HCT116 (cell line): ENCODE results near the gene BDH1. TPM values are rescaled to one million over a fixed set of nuclear protein-coding genes. Genes with fewer than 3 reads are reported as not detected.

Experiments
- ATAC-seq: fragments of 200-7000 bp; cut with Tn5 transposase; 2 replicates; pipeline ENCODE4 v1.9.1; 2020; ENCODE audit warnings: mild to moderate bottlenecking, moderate library complexity
- BruUV-seq: library from RNA; stranded (reverse); fragments of 400-500 nt; replicated peaks from 2 replicates; lab custom pipeline; 2021; lab: Mats Ljungman, UMichigan
- CTCF ChIA-PET: fragments of 300-600 bp; sonication (Branson Sonifier 250); formaldehyde crosslinking; loops from one replicate; lab custom pipeline; 2021; ENCODE audit warnings: antibody characterized with exemption; lab: Charles Lee
- POLR2A ChIA-PET: fragments of 300-600, 350-600 bp; sonication (Branson Sonifier 250); formaldehyde crosslinking; loops from one replicate; lab custom pipeline; 2021; ENCODE audit warnings: antibody characterized with exemption; lab: Charles Lee
- RAD21 ChIA-PET, 2 experiments: fragments of 300-600 bp; sonication (Branson Sonifier 250); formaldehyde crosslinking; loops; one replicate each; lab custom pipeline; 2023; ENCODE audit warnings: low total read pairs in 2 of 2; ENCODE audit not compliant: uncharacterized antibody in 2 of 2, unreplicated experiment in 2 of 2, low non-redundant PET in 1 of 2; lab: Charles Lee
- DNase-seq: peaks from one replicate; pipeline ENCODE4 v3.0.0-alpha.2; 2010; ENCODE audit warnings: low read depth, low spot score
- H2AFZ ChIP-seq: fragments of 200-600 bp; shearing (Covaris generic), sonication (generic); 2 replicates; pipeline ENCODE4 v1.6.1; 2017; ENCODE audit warnings: low read depth, mixed run types, mixed read lengths, antibody characterized with exemption, low read length; ENCODE audit not compliant: poor library complexity, severe bottlenecking
- H3K27ac ChIP-seq: 2 replicates; pipeline ENCODE4 v1.5.1; 2012; ENCODE audit warnings: low read depth, low read length
- H3K27me3 ChIP-seq: fragments of 200-600 bp; sonication (generic); 2 replicates; pipeline ENCODE4 v1.6.1; 2016; ENCODE audit warnings: mixed run types, low read length, mixed read lengths; ENCODE audit not compliant: insufficient read depth
- H3K36me3 ChIP-seq, 2 experiments: fragments of 200-500 bp in 1 of 2; fragments of 200-600 bp in 1 of 2; sonication (Bioruptor generic) in 1 of 2; sonication (generic) in 1 of 2; 2 replicates each; pipeline versions ENCODE4 v1.5.1 to v1.6.1; 2014 to 2016; ENCODE audit warnings: low read length in 2 of 2, inconsistent platforms in 1 of 2, mixed read lengths in 1 of 2, mixed run types in 1 of 2; ENCODE audit not compliant: insufficient read depth in 2 of 2, control insufficient read depth in 1 of 2
- H3K4me1 ChIP-seq, 2 experiments: fragments of 200-600 bp in 1 of 2; sonication (generic) in 1 of 2; 2 replicates each; pipeline versions ENCODE4 v1.5.1 to v1.6.1; 2012 to 2017; ENCODE audit warnings: low read length in 2 of 2, inconsistent platforms in 1 of 2, mild to moderate bottlenecking in 1 of 2, mixed read lengths in 1 of 2, mixed run types in 1 of 2, moderate library complexity in 1 of 2; ENCODE audit not compliant: insufficient read depth in 2 of 2, control insufficient read depth in 1 of 2
- H3K4me2 ChIP-seq: fragments of 200-600 bp; sonication (generic); 2 replicates; pipeline ENCODE4 v1.6.1; 2017; ENCODE audit warnings: mixed run types, low read length, mixed read lengths
- H3K4me3 ChIP-seq, 2 experiments: fragments of 200-600 bp in 1 of 2; sonication (generic) in 1 of 2; replicated peaks in 1 of 2; 2 replicates each; pipeline ENCODE4 v1.5.1; 2011 to 2016; ENCODE audit warnings: low read length in 2 of 2, control low read depth in 1 of 2, low read depth in 1 of 2, mild to moderate bottlenecking in 1 of 2, mixed read lengths in 1 of 2, mixed run types in 1 of 2
- H3K79me2 ChIP-seq: fragments of 200-600 bp; sonication (generic); 2 replicates; pipeline ENCODE4 v1.6.1; 2017; ENCODE audit warnings: mild to moderate bottlenecking, mixed run types, low read length, moderate library complexity, mixed read lengths; ENCODE audit not compliant: insufficient read depth
- H3K9ac ChIP-seq: fragments of 200-600 bp; sonication (generic); 2 replicates; pipeline ENCODE4 v1.6.1; 2016; ENCODE audit warnings: low read length, mixed read lengths
- H3K9me2 ChIP-seq: fragments of 200-600 bp; sonication (generic), shearing (Covaris generic); 2 replicates; pipeline ENCODE4 v1.6.1; 2017; ENCODE audit warnings: mixed run types, mild to moderate bottlenecking, moderate library complexity; ENCODE audit not compliant: insufficient read depth
- H3K9me3 ChIP-seq, 2 experiments: fragments of 200-500 bp in 1 of 2; fragments of 200-600 bp in 1 of 2; sonication (Bioruptor generic) in 1 of 2; sonication (generic) in 1 of 2; 2 replicates each; pipeline ENCODE4 v1.6.1; 2014 to 2017; ENCODE audit warnings: low read length in 2 of 2, mixed read lengths in 2 of 2, inconsistent platforms in 1 of 2, low read depth in 1 of 2, mild to moderate bottlenecking in 1 of 2, mixed run types in 1 of 2, moderate library complexity in 1 of 2; ENCODE audit not compliant: control insufficient read depth in 1 of 2, insufficient read depth in 1 of 2
- H4K20me1 ChIP-seq: fragments of 200-600 bp; sonication (generic), shearing (Covaris generic); 2 replicates; pipeline ENCODE4 v1.6.1; 2017; ENCODE audit warnings: mixed run types, mild to moderate bottlenecking, moderate library complexity; ENCODE audit not compliant: insufficient read depth
- CBX3 ChIP-seq: IDR thresholded peaks from 2 replicates; pipeline ENCODE4 v1.6.1; 2012; ENCODE audit warnings: low read depth
- CEBPB ChIP-seq: IDR thresholded peaks from 2 replicates; pipeline ENCODE4 v1.6.1; 2012; ENCODE audit warnings: low read depth
- CTCF ChIP-seq, 3 experiments: fragments of 200-600 bp in 1 of 3; sonication (generic) in 1 of 3; IDR thresholded peaks in 2 of 3; conservative IDR thresholded peaks in 1 of 3; 2 replicates each; pipeline ENCODE4 v1.5.1; 2012 to 2017; ENCODE audit warnings: low read depth in 2 of 3, low read length in 2 of 3, antibody characterized with exemption in 1 of 3, borderline replicate concordance in 1 of 3, control low read depth in 1 of 3, mild to moderate bottlenecking in 1 of 3, mixed read lengths in 1 of 3, mixed run types in 1 of 3, moderate library complexity in 1 of 3; ENCODE audit not compliant: insufficient read depth in 1 of 3
- ELF1 ChIP-seq: IDR thresholded peaks from 2 replicates; pipeline ENCODE4 v1.6.1; 2012; ENCODE audit warnings: low read depth, borderline replicate concordance
- JUND ChIP-seq: IDR thresholded peaks from 2 replicates; pipeline ENCODE4 v1.6.1; 2012
- MAX ChIP-seq: IDR thresholded peaks from 2 replicates; pipeline ENCODE4 v1.6.1; 2012
- SP1 ChIP-seq: IDR thresholded peaks from 2 replicates; pipeline ENCODE4 v1.6.1; 2012; ENCODE audit warnings: low read depth
- TCF7L2 ChIP-seq: IDR thresholded peaks from 2 replicates; pipeline ENCODE4 v1.7.0; 2011; ENCODE audit warnings: borderline replicate concordance, inconsistent platforms; ENCODE audit not compliant: insufficient read depth, insufficient read length; ENCODE audit errors: extremely low read depth
- YY1 ChIP-seq: IDR thresholded peaks from 2 replicates; pipeline ENCODE4 v1.6.1; 2011; ENCODE audit warnings: low read length, low read depth, moderate library complexity, mild to moderate bottlenecking; ENCODE audit not compliant: insufficient replicate concordance; ENCODE audit errors: extremely low read depth
- ZNF274 ChIP-seq: fragments of 200-500 bp; sonication (Bioruptor generic); IDR thresholded peaks from 2 replicates; pipeline ENCODE4 v1.6.1; 2014; ENCODE audit warnings: mild to moderate bottlenecking, low read depth, low read length, inconsistent platforms
- intact Hi-C: fragments of 100-400 bp; cut with micrococcal nuclease; formaldehyde crosslinking; loops from 2 replicates; pipeline ENCODE4 v1.10.0; 2022
- total RNA-seq: library from RNA; stranded (reverse); gene quantifications from one replicate; pipeline ENCODE4 v1.2.1, GENCODE V29; 2021; ENCODE audit not compliant: unreplicated experiment

Gene BDH1
- total RNA-seq, 1 experiment from 2014 or later: 26.6 TPM

DNA sequence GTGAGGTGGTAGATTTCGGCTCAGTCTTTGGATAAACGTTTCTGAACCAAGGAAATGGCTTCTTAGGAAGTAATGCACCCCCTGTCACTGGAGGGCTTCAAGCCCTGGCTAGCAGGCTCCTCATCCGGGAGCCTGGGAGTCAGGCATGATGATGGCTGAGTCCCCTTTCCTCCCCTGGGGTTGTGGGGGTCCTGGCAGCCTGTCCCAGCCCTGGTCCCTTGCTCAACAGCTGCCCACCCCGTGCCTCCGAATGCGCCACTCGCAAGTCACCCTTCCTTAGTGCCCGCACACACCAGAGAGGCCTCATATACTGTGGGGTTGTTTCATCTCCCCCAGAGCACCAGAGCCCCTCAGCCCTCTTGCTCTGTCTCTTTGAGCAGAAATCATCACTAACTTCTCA, 48.2 kb downstream of the BDH1 start (continued):
- TF ChIP-seq CTCF (IDR thresholded peaks at IDR 0.05 in 2 of 3, conservative IDR thresholded peaks at IDR 0.05 in 1 of 3; ENCODE audit: borderline replicate concordance in 1 of 3, insufficient read depth in 1 of 3, low read depth in 2 of 3, low read length in 2 of 3) (no peak), JUND (no peak), CEBPB (no peak), MAX (no peak), SP1 (no peak), ZNF274 (no peak), ELF1 (no peak), CBX3 (no peak), TCF7L2 (no peak)

DNA sequence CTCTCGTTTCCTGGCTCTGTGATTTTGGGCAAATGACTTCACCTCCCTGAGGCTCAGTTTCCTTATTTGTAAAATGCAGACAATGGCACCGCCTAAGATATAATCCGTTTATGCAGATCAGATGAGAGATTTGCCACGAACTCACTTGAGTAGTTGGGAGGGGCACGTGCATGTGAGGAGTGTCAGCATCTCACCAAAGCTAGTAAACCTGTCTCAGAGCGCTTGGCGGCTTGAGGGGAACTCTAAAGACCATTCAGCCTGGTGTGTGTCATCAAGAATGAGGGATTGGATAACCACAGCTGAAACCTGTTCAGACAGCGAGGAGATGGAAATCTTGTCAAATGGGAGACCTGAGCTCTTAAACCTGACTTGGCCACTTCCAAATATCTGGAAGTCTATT, 48.7 kb downstream of the BDH1 start:
- TF ChIP-seq YY1: no peak
- no peak overlapping the region for H2AFZ ChIP-seq
- H3K79me2 ChIP-seq: no peaks in the 10 kb centered on the region
- no peaks in the 10 kb centered on the region for H3K27me3 ChIP-seq
- H3K4me3 ChIP-seq: no peak overlapping the region
- H3K27ac ChIP-seq: no peak overlapping the region
- no peak overlapping the region for H3K9ac ChIP-seq
- ChIA-PET POLR2A (no interaction called here), RAD21 (no interaction called here), CTCF (no interaction called here)
- DNase-seq (no peak), ATAC-seq (no peak)
- H3K9me3 ChIP-seq: no peaks in the 10 kb centered on the region
- no peak overlapping the region for H3K4me2 ChIP-seq
- H4K20me1 ChIP-seq: no peaks in the 10 kb centered on the region
- H3K9me2 ChIP-seq: no peaks in the 10 kb centered on the region
- BruUV-seq: no TSS peak
- intact Hi-C loops: no loop called here
- H3K4me1 ChIP-seq: peaks cover 0 to 9% of the 10 kb centered on the region in 2 experiments; a peak in 2 of 4 replicates
- H3K36me3 ChIP-seq: 0 out of 4 replicates have a peak, but pooled peaks cover 0 to 7% of the 10 kb centered on the region in 2 experiments
